NOMO-1 (cell line): ENCODE data around the gene FFAR4.

ENCODE experiments used
- DNase-seq, 2 experiments: peaks; one replicate each; lab custom pipeline; 2025; ENCODE audit not compliant: unreplicated experiment in 2 of 2; lab: John Stamatoyannopoulos, UW

Gene FFAR4

GRCh38 chr10:93570383-93570782 is 3.9 kb downstream of the FFAR4 start:
- DNase-seq: no peak

- DNase-seq: no peak
Measured at GRCh38 chr10:93572606-93573005, 6.1 kb downstream of the FFAR4 start.

GRCh38 chr10:93573051-93573909 is 6.8 kb downstream of the FFAR4 start:
- DNase-seq: peak; percentile 69 to 74

GRCh38 chr10:93573924-93574323 is 7.5 kb downstream of the FFAR4 start:
- no peak for DNase-seq

- DNase-seq: no peak
Measured at GRCh38 chr10:93576888-93577287, 10.4 kb downstream of the FFAR4 start.

GRCh38 chr10:93577565-93577964 is 11.1 kb downstream of the FFAR4 start:
- no peak for DNase-seq

GRCh38 chr10:93579089-93579488 is 12.6 kb downstream of the FFAR4 start:
- DNase-seq: no peak

- no peak for DNase-seq
Measured at GRCh38 chr10:93579985-93580711, 13.7 kb downstream of the FFAR4 start.

- no peak for DNase-seq
Measured at GRCh38 chr10:93580828-93581227, 14.4 kb downstream of the FFAR4 start.

GRCh38 chr10:93584445-93584844 is 18.0 kb downstream of the FFAR4 start:
- DNase-seq: no peak

- no peak for DNase-seq
Measured at GRCh38 chr10:93589648-93590562, 23.4 kb downstream of the FFAR4 start.

GRCh38 chr10:93590638-93591037 is 24.2 kb downstream of the FFAR4 start:
- no peak for DNase-seq

GRCh38 chr10:93591065-93591808 is 24.8 kb downstream of the FFAR4 start:
- DNase-seq: peak; percentile 46 to 49

- no peak for DNase-seq
Measured at GRCh38 chr10:93593254-93593653, 26.8 kb downstream of the FFAR4 start.

- no peak for DNase-seq
Measured at GRCh38 chr10:93593749-93594148, 27.3 kb downstream of the FFAR4 start.

- DNase-seq: no peak
Measured at GRCh38 chr10:93594518-93594917, 28.1 kb downstream of the FFAR4 start.

GRCh38 chr10:93595378-93596161 is 29.1 kb downstream of the FFAR4 start:
- DNase-seq: no peak

- no peak for DNase-seq
Measured at GRCh38 chr10:93596539-93596938, 30.1 kb downstream of the FFAR4 start.

- DNase-seq: no peak
Measured at GRCh38 chr10:93597075-93597599, 30.7 kb downstream of the FFAR4 start.
